Stimulated activated CD4-positive, alpha-beta T cell treated with anti-CD3 and anti-CD28 coated beads, Interleukin-12 subunit alpha, Interleukin-12 subunit beta, amount 100 ng/mL, for 48 hours (primary cell): ENCODE data around the gene HTR2A.
"Not testable (repeated sequence)": the region's sequence is repeated elsewhere in the genome, so short reads cannot be mapped to it uniquely, and the experiment has no call there.

Experiments
- DNase-seq, 3 donors: peaks; one replicate each; pipeline ENCODE4 v3.0.0-alpha.2; 2020; ENCODE audit warnings: low read depth in 2 of 3, low spot score in 1 of 3

The HTR2A gene

DNA sequence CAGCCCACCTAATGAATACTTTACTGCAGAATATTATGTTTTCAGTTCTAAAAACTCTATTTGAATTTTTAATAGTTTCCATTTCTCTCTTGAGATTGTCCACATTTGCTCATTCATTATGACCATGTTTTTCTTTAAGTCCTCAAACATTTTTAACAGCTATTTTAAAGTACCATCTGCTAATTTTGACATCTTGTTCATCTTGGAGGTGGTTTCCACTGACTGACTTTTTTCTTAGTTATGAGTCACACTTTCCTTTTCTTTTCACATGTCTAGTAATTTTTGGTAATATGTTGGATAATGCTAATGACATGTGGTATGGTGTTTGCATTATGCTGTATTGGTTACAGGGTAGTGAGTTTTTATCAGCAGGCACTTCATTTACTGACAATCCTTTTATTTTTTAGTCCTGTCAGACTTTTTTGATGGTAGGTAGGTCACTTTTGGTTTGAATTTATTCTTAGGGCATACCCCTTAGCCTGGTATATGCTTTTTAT is 84.5 kb downstream of the HTR2A start:
- DNase-seq: no peak

DNA sequence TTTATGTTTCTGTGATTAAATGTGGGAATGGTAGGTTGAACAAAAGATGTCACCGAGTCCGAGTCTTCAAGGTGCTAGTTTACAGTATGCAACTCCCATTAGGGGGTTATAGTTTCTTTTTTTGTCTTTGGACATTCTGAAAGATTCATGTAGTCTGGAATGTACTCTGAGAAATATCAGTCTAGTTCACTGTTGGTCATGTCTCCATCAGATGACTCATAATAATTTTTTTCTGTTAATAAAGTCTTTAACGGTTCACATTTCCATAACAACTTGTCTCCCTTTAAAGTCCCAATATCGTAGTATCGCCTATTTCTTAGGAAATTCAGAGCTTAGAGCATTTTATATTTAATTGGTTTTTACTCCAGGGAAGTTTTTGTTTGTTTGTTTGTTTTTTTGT is 86.4 kb downstream of the HTR2A start:
- DNase-seq: no peak

GRCh38 chr13:46804921-46805320 is 91.9 kb downstream of the HTR2A start:
- DNase-seq: not testable (repeated sequence)

DNA sequence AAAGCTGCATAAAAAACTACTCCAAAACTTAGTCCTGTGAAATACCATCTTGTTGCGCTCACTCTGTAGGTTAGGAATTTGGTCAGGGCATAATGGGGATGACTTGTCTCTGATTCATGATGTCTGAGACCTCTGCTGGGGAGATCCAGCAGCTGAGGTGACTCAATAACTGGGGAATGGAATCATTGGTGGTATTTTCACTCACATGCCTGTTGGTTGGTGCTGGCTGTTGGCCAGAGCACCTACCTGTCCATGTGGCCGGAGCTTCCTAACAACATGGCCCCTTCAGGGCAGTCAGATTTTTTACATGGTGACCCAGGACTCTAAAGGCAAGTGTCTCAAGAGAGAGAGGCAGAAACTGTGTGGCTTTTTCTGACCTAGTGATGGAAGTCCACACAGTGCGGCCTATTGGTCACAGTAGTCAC is 92.5 kb downstream of the HTR2A start:
- DNase-seq: no peak

DNA sequence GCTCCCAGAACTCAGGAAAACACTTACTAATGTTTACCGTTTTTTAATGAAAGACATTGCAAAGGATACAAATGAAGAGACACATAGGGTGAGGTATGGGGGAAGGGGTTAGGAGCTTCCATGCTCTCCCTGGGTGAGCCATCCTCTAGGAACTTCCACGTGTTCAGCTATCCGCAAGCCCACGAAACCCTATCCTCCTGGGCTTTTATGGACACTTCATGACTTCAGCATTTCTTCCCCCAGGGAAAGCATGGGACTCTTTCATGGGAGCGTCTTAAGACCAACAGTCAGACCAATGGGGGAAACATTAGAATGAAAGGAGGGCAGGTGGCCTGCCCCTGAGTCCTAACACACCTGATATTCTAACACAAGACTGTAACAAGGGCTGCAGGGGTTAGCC is 93.3 kb downstream of the HTR2A start:
- no peak for DNase-seq

DNA sequence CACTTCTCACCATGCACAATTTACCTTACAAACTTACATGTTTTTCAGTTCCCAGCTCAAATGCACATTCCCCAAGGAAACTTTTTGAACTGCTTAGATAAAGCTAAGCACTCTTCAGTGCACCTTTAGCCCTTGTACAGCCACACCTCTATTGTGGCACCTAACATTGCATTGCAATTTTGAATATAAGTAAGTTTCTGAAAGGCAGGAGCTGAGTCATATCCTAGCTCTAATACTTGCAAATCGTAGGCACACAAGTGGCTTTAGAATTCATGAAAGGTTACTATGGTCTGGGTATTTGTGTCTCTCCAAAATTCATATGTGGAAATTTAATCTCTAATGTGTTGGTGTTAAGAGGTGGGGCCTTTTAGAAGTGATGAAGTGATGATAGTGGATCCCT is 95.0 kb downstream of the HTR2A start:
- no peak for DNase-seq

GRCh38 chr13:46799139-46799538 is 97.7 kb downstream of the HTR2A start:
- DNase-seq: no peak

DNA sequence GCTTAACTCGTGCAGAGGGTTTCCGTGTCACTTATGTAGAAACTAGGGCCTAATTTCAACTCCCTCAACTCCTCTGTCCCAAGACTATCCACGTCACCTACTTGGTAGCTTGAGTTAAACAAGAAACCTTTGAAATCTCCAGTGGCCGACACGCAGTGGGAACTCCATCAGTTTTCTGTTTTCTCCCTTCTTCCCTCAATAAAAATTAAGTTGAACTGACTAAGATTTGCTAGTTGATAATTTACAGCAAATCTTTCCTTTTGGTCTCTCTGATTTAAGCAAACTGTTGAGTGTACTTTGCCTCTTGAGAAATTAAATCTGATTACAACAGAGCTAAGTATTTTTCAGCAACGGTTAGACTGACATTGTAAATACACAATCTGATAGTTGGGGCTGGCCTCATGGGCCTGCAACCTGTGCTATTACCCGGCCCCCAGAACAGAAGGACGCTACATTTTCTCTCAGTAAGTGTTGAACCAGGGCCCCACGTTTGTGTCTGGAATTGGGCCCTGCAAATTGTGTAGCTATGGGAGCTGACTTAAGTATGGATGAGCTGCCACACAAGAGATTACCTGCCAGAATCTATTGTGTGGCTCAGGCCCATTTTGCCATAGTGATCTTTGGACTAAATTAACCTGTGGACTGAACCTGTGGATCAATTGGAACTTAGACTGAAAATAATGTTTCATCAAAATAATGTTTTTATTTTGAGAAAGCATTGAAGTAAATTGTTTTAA is 99.2 kb downstream of the HTR2A start:
- no peak for DNase-seq

DNA sequence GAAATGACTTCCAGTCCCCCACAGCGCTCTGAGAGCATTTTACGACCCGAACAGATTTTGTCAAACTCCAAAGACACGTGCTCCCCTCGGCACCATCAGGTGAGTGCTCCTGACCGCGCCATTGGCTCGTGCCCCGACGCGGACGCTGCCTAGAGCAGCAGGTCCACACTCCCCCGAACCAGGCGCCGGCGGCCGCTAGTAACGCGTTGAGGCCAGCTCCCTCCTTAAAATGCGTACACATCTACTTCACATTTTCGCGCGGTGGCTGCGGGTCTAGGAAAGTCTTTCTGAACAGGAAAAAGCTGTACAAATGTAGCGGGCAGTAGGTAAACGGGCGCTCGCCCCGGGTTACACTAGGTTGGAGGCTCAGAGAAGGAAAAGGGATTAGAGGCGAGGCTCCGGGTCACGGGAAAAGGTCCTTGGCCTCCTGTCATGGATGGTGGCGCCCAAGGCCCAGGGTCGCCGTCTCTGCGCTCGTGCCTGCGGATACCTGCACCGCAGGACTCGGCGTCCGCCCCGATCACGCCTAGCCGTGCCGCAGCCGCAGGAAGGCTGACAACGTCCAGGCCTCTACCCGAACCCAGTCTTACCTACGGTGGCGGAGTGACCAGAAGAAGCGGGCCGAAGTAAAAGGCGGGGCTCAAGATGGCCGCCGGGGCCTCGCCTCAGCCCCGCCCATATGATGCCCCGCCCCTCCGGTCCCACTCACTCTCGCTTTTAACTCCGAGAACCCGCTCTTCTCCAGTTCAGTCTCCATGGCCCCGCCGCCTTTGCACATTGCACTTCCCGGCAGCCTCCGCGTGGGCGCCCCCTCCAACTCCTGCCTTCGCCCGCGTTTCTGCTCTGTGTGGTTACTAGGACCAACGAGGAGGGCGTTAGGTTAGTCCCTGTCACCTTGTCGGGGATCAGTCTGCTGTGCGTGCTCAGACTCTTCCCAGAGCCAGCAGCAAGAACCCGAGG is 100.1 kb downstream of the HTR2A start, which contains the start of gene ESD:
Gene ESD, minus strand, starts transcription at position 647 of the 960 bp plus-strand sequence. CDS start 5,748 bp downstream, outside the sequence.
- DNase-seq: peak; percentile 89 to 95 (median 93)

GRCh38 chr13:46796129-46796514 is 100.7 kb downstream of the HTR2A start:
- DNase-seq: no peak

- no peak for DNase-seq
Observed at GRCh38 chr13:46795321-46795720, 101.5 kb downstream of the HTR2A start.

GRCh38 chr13:46783504-46783903 is 113.3 kb downstream of the HTR2A start:
- no peak for DNase-seq

- DNase-seq: no peak
Observed at GRCh38 chr13:46782691-46783090, 114.2 kb downstream of the HTR2A start.

GRCh38 chr13:46782066-46782465 is 114.8 kb downstream of the HTR2A start:
- no peak for DNase-seq
